Tibial nerve (tissue), 4 donors: ENCODE data around the gene UTF1.

ENCODE experiments used
- CTCF ChIP-seq, 5 experiments: fragments of 200-600 bp in 3 of 5; fragments of 450-650 bp in 2 of 5; sonication (generic) in 3 of 5; IDR thresholded peaks; one replicate each; pipeline ENCODE4 v1.5.1; 2016 to 2019; ENCODE audit warnings: antibody characterized with exemption in 5 of 5, mild to moderate bottlenecking in 3 of 5, moderate library complexity in 2 of 5
- EP300 ChIP-seq, 2 donors: sonication (generic); formaldehyde crosslinking; IDR thresholded peaks; one replicate each; pipeline ENCODE4 v1.6.1; 2017; ENCODE audit warnings: antibody characterized with exemption in 2 of 2, mild to moderate bottlenecking in 1 of 2
- POLR2A ChIP-seq, 2 donors: fragments of 450-650 bp; IDR thresholded peaks; one replicate each; pipeline ENCODE4 v1.6.1; 2017; ENCODE audit warnings: antibody characterized with exemption in 2 of 2, mild to moderate bottlenecking in 2 of 2, moderate library complexity in 2 of 2

- TF ChIP-seq POLR2A (IDR thresholded peaks at IDR 0.05) (no peak), CTCF (IDR thresholded peaks at IDR 0.05) (no peak), EP300 (IDR thresholded peaks at IDR 0.05) (no peak)
These were observed 5.9 kb upstream of the UTF1 start for GRCh38 chr10:133224076-133224475.
